Measurements from ENCODE around the gene MYO1A. TPM values are rescaled to one million over a fixed set of nuclear protein-coding genes. Genes with fewer than 3 reads are reported as not detected.

The MYO1A gene
- total and polyA plus RNA-seq, 9 donors: 0.05 to 11.0 (median 0.18) TPM

DNA sequence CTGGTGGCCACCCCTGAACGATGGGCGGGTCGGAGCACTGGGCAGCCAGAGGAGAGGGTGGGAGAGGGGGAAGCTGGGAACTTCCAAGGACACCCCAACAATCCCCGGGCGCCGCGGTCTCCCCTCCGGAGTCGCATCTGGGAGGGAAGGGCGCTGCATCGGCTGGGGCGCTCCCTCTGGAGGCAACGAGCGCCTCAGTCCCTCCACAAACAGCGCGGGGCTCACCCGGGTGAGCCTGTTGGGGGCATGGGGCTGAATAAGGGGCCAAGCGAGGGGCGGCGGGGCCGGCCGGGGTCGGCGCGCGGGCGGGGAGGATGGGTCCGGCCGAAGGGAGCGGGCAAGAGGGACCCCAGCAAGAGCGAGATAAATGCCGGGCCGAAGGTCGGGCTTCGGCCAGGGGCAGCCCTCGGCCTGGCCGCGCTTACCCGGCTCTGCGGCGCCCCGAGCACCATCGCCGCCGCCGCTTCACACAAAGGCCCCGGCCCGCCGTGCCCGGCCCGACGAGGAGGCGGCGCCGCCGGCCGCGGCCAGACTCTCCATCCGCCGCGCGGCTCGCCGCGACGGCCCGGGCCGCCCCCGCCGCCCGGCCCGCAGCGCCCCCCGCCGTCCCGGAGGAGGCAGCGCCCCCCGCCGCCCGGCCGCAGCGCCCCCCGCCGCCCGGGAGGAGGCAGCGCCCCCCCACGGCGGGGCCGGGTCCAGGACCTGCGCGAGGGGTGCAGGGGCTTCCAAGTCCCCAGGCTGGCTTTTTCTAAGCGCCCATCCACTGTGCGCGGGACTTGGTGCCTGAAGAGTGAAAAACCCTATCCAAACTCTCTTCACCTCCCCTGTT is 43.7 kb downstream of the MYO1A start, which contains the start of gene ZBTB39:
Gene ZBTB39, minus strand, starts transcription at position 567 of the 829 bp plus-strand sequence. CDS start 1,629 bp downstream, outside the sequence.
- H3K27ac ChIP-seq (ENCODE audit: low read length): peak within 1 kb of the TSS; percentile 48

DNA sequence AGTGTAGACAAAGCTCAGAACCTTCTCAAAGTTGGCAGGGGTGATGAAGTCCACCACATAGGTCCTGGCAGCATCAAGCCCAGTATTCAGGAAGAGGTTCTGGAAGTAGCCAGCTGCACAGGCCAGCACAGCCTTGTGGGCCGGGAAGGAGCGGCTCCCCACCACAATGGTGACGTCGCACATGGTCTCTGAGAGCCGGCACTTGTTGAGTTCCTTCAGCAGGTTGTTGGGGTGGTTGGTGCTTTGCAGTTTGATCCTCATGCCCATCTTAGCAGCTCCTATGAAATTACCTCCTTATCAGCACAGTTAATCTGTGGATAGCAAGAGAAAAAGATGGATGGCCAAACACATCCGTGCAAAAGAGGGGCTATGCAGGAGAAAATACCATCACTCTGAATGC is 45.3 kb downstream of the MYO1A start:
- H3K4me3 ChIP-seq (ENCODE audit: low read length): no peak overlapping the region
- no peak for DNase-seq
- peaks cover 50% of the 10 kb centered on the region for H3K36me3 ChIP-seq (ENCODE audit: control insufficient read depth, insufficient read depth, low read length)
- no peak overlapping the region for H3K27ac ChIP-seq (ENCODE audit: low read length)
- no peaks in the 10 kb centered on the region for H3K27me3 ChIP-seq (ENCODE audit: control insufficient read depth, insufficient read depth, low read length)
- H3K4me1 ChIP-seq (ENCODE audit: control insufficient read depth, insufficient read depth, low read length): peaks cover 14% of the 10 kb centered on the region
- no CpG with 5 or more reads among the region's 6 CpGs for WGBS (ENCODE audit: insufficient coverage)
- no peaks in the 10 kb centered on the region for H3K9me3 ChIP-seq (replicated peaks; ENCODE audit: control insufficient read depth, low read depth, low read length)

More for the DNA sequence above, 43.7 kb downstream of the MYO1A start, which contains the start of gene ZBTB39:
- peak; percentile 79 for DNase-seq
- Histone ChIP-seq H3K36me3 (ENCODE audit: control insufficient read depth, insufficient read depth, low read length) (peaks cover 37% of the 10 kb centered on the region), H3K27me3 (ENCODE audit: control insufficient read depth, insufficient read depth, low read length) (no peaks in the 10 kb centered on the region), H3K4me1 (ENCODE audit: control insufficient read depth, insufficient read depth, low read length) (peaks cover 14% of the 10 kb centered on the region), H3K9me3 (replicated peaks; ENCODE audit: control insufficient read depth, low read depth, low read length) (no peaks in the 10 kb centered on the region), H3K4me3 (ENCODE audit: low read length) (peak within 1 kb of the TSS; percentile 84)
- WGBS (ENCODE audit: insufficient coverage): under 1% methylated on average over 64 of the region's 94 CpGs

DNA sequence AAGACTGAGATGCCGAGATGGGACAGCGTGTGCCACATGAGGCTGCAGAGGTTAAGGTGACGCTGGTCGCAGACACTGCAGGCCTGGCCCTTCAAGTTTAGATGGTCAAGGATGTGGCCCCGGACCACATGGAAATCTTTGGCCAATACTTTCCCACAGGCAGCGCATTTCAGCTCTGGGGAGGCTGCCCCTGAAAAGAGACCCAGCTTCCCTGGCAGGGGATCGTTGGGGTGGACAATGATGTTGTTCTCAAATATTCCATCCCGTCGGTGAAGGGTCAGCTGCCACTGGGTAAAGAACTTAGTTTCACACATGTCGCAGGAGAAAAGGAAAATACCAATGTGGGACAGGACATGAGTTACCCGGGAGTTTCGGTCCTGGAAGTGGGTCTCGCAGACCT is 46.5 kb downstream of the MYO1A start:
- no peak overlapping the region for H3K27ac ChIP-seq (ENCODE audit: low read length)
- H3K36me3 ChIP-seq (ENCODE audit: control insufficient read depth, insufficient read depth, low read length): peaks cover 58% of the 10 kb centered on the region
- no peak overlapping the region for H3K4me3 ChIP-seq (ENCODE audit: low read length)
- H3K27me3 ChIP-seq (ENCODE audit: control insufficient read depth, insufficient read depth, low read length): no peaks in the 10 kb centered on the region
- WGBS (ENCODE audit: insufficient coverage): 93% methylated on average over 11 of the region's 13 CpGs
- DNase-seq: no peak
- no peaks in the 10 kb centered on the region for H3K9me3 ChIP-seq (replicated peaks; ENCODE audit: control insufficient read depth, low read depth, low read length)
- peaks cover 12% of the 10 kb centered on the region for H3K4me1 ChIP-seq (ENCODE audit: control insufficient read depth, insufficient read depth, low read length)

DNA sequence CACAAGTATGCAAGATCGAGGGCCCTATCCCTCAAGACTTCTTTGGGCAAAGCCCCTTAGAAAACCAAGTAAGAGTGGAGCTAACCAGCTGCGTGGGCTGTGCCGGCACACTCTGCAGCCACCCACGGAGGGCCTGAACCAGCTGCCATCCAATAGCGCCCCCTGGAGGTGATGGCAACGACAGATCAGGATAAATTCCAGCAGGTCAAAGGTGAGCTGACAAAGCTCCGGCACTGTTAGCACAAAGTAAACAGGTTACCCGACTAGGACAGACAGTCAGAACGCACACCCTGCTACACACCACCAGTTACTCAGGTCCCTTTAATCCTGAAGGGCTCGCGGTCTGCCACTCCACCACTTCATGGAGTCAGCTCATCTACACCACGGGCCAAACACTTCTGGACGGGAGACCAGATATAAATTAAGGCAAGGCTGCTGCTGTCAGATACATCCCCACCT is 48.5 kb downstream of the MYO1A start:
- no peaks in the 10 kb centered on the region for H3K27me3 ChIP-seq (ENCODE audit: control insufficient read depth, insufficient read depth, low read length)
- 31% methylated on average over 11 of the region's 13 CpGs for WGBS (ENCODE audit: insufficient coverage)
- H3K9me3 ChIP-seq (replicated peaks; ENCODE audit: control insufficient read depth, low read depth, low read length): no peaks in the 10 kb centered on the region
- DNase-seq: peak; percentile 37
- H3K4me3 ChIP-seq (ENCODE audit: low read length): no peak overlapping the region
- peaks cover 64% of the 10 kb centered on the region for H3K36me3 ChIP-seq (ENCODE audit: control insufficient read depth, insufficient read depth, low read length)
- H3K27ac ChIP-seq (ENCODE audit: low read length): no peak overlapping the region
- peaks cover 14% of the 10 kb centered on the region for H3K4me1 ChIP-seq (ENCODE audit: control insufficient read depth, insufficient read depth, low read length)

DNA sequence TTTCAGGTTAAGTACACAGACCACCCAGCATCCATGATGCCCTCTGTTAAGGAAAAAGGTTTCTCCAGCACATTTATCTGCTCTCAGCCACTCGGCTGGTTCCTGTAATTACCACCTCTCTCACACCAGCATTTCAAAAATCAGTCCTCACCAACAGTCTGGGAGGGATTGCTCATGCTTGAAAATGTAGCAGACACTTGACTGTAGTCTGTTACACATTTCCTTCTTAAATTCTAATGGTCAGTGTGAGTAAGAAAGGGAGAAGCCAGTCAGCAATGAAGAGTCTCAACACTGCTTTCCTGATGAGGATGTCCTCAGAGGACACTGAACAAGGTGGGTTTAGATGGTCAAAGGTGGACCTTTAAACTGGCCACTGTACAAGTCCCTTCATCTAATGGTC is 49.5 kb downstream of the MYO1A start:
- peaks cover 11% of the 10 kb centered on the region for H3K4me1 ChIP-seq (ENCODE audit: control insufficient read depth, insufficient read depth, low read length)
- no peak overlapping the region for H3K27ac ChIP-seq (ENCODE audit: low read length)
- peaks cover 72% of the 10 kb centered on the region for H3K36me3 ChIP-seq (ENCODE audit: control insufficient read depth, insufficient read depth, low read length)
- no peaks in the 10 kb centered on the region for H3K9me3 ChIP-seq (replicated peaks; ENCODE audit: control insufficient read depth, low read depth, low read length)
- no peak overlapping the region for H3K4me3 ChIP-seq (ENCODE audit: low read length)
- DNase-seq: no peak
- H3K27me3 ChIP-seq (ENCODE audit: control insufficient read depth, insufficient read depth, low read length): no peaks in the 10 kb centered on the region
- no CpG with 5 or more reads among the region's 1 CpG for WGBS (ENCODE audit: insufficient coverage)

DNA sequence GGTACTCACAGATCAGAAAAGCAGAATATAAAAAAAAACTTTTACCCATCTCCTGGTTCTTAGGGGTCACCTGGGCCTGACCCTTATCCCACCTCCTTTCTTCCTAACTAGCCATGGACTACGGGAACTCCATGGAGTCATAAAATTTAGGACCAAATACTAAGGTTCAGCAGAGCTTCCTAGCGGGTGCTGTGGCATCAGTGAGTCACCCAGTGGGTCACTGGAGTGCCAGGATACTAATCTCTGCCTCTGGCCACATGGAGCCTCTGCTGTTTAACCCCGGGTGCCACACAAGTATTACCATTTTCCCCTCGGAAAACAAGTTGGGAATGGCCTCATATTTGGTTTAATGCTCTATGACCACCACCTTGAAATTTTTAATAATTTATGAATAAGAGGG is 50.5 kb downstream of the MYO1A start:
- no peaks in the 10 kb centered on the region for H3K27me3 ChIP-seq (ENCODE audit: control insufficient read depth, insufficient read depth, low read length)
- H3K9me3 ChIP-seq (replicated peaks; ENCODE audit: control insufficient read depth, low read depth, low read length): no peaks in the 10 kb centered on the region
- WGBS (ENCODE audit: insufficient coverage): 79% methylated on average over 2 of the region's 4 CpGs
- H3K4me1 ChIP-seq (ENCODE audit: control insufficient read depth, insufficient read depth, low read length): peaks cover 11% of the 10 kb centered on the region
- DNase-seq: no peak
- no peak overlapping the region for H3K4me3 ChIP-seq (ENCODE audit: low read length)
- H3K27ac ChIP-seq (ENCODE audit: low read length): no peak overlapping the region
- peaks cover 70% of the 10 kb centered on the region for H3K36me3 ChIP-seq (ENCODE audit: control insufficient read depth, insufficient read depth, low read length)

DNA sequence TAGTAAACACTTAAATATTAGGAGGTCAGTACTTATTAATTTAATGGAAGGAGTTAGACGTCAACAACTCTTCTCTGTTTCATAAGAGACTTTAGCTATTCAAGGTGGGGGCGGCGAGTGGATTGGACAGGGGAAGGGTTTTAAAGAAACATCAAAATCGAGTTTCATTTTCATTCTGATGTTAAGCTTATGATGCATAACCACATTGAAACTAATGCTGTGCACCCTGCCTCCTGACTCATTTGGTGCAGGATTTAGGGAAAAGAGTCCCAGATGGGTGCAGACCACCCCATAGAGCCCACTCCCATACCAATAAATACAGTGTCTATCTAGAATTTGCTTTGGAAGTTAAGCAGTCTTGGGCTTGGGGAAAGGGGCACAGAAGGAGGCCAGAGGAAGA is 50.9 kb downstream of the MYO1A start:
- H3K36me3 ChIP-seq (ENCODE audit: control insufficient read depth, insufficient read depth, low read length): peaks cover 66% of the 10 kb centered on the region
- H3K27ac ChIP-seq (ENCODE audit: low read length): no peak overlapping the region
- no peaks in the 10 kb centered on the region for H3K27me3 ChIP-seq (ENCODE audit: control insufficient read depth, insufficient read depth, low read length)
- no CpG with 5 or more reads among the region's 4 CpGs for WGBS (ENCODE audit: insufficient coverage)
- DNase-seq: no peak
- H3K9me3 ChIP-seq (replicated peaks; ENCODE audit: control insufficient read depth, low read depth, low read length): no peaks in the 10 kb centered on the region
- H3K4me3 ChIP-seq (ENCODE audit: low read length): no peak overlapping the region
- H3K4me1 ChIP-seq (ENCODE audit: control insufficient read depth, insufficient read depth, low read length): peaks cover 11% of the 10 kb centered on the region

DNA sequence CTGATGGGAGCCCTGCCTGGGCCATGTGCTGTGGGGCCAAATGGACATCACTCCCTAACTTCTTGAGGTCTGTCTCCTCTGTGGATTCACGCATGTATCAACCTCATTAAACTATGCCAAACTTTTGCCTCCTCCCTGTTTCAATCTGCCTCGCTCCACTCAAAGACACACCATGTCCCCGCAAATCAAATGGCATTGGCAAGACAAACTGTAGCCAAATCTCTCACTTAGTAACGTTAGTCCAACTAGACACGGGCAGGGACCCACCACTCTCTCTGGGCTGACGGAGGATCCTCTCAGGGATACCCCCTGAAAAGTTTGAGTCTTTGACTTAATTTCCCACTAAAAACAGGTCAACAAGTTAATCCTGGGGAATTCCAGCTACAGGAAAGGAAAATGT is 51.6 kb downstream of the MYO1A start:
- no peak overlapping the region for H3K27ac ChIP-seq (ENCODE audit: low read length)
- H3K9me3 ChIP-seq (replicated peaks; ENCODE audit: control insufficient read depth, low read depth, low read length): no peaks in the 10 kb centered on the region
- H3K4me1 ChIP-seq (ENCODE audit: control insufficient read depth, insufficient read depth, low read length): peaks cover 11% of the 10 kb centered on the region
- H3K36me3 ChIP-seq (ENCODE audit: control insufficient read depth, insufficient read depth, low read length): peaks cover 59% of the 10 kb centered on the region
- no peak for DNase-seq
- 84% methylated on average over 6 of the region's 6 CpGs for WGBS (ENCODE audit: insufficient coverage)
- no peaks in the 10 kb centered on the region for H3K27me3 ChIP-seq (ENCODE audit: control insufficient read depth, insufficient read depth, low read length)
- H3K4me3 ChIP-seq (ENCODE audit: low read length): no peak overlapping the region

DNA sequence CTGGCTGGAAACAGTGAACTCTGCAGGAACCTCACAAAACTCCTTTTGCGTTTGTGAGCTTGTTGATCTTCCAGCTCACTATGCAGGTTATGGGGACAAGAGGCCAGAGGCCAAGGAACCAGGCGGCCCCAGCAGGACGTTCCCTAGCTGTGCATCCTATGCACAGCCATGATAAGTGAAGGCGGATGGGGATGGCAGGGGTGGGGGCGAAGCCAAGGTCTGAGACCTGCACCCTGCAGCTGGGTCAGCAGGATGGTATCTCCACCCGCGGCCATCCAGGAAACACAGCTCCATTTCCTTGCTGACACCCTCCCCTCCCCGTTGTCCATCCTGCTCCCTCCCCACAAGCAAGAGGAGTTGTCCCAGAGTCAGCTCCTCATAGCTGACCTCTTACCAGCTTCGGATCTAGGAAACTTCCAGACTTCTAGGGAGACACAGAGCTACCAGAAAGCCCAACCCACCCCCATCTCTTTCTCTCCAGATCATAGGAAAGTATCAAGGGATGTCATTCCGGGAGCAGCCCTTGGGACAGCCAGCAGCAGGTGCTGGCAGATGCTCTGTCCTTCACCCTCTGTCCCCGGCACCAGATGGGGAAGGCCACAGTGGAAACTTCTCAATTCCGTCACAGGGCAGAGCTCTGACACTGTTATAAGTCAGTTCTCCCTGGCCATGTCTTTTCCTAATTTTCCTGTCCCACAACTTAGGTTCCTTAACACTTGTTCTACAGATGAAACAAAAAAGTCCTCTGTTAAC is 53.0 kb downstream of the MYO1A start:
- peaks cover 48% of the 10 kb centered on the region for H3K36me3 ChIP-seq (ENCODE audit: control insufficient read depth, insufficient read depth, low read length)

DNA sequence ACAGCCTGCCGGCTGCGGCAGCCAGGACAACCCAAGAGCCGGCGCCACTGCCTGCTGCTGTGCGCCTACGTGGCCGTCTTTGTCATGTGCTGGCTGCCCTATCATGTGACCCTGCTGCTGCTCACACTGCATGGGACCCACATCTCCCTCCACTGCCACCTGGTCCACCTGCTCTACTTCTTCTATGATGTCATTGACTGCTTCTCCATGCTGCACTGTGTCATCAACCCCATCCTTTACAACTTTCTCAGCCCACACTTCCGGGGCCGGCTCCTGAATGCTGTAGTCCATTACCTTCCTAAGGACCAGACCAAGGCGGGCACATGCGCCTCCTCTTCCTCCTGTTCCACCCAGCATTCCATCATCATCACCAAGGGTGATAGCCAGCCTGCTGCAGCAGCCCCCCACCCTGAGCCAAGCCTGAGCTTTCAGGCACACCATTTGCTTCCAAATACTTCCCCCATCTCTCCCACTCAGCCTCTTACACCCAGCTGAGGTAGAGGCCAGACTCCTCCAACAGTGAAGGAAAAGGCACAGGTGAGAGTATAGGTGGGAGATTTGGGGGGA is 53.9 kb downstream of the MYO1A start:
- DNase-seq: no peak

More for the DNA sequence above, 53.0 kb downstream of the MYO1A start:
- Histone ChIP-seq H3K27me3 (ENCODE audit: control insufficient read depth, insufficient read depth, low read length) (no peaks in the 10 kb centered on the region), H3K4me3 (ENCODE audit: low read length) (no peak overlapping the region), H3K4me1 (ENCODE audit: control insufficient read depth, insufficient read depth, low read length) (peaks cover 11% of the 10 kb centered on the region), H3K9me3 (replicated peaks; ENCODE audit: control insufficient read depth, low read depth, low read length) (no peaks in the 10 kb centered on the region), H3K27ac (ENCODE audit: low read length) (no peak overlapping the region)
- DNase-seq: no peak
- 76% methylated on average over 11 of the region's 12 CpGs for WGBS (ENCODE audit: insufficient coverage)

More for the DNA sequence above, 53.9 kb downstream of the MYO1A start:
- no peak overlapping the region for H3K4me3 ChIP-seq (ENCODE audit: low read length)
- peaks cover 11% of the 10 kb centered on the region for H3K4me1 ChIP-seq (ENCODE audit: control insufficient read depth, insufficient read depth, low read length)
- 93% methylated on average over 11 of the region's 11 CpGs for WGBS (ENCODE audit: insufficient coverage)
- H3K27ac ChIP-seq (ENCODE audit: low read length): no peak overlapping the region
- H3K27me3 ChIP-seq (ENCODE audit: control insufficient read depth, insufficient read depth, low read length): no peaks in the 10 kb centered on the region
- peaks cover 40% of the 10 kb centered on the region for H3K36me3 ChIP-seq (ENCODE audit: control insufficient read depth, insufficient read depth, low read length)
- H3K9me3 ChIP-seq (replicated peaks; ENCODE audit: control insufficient read depth, low read depth, low read length): no peaks in the 10 kb centered on the region
